ENCODE measurements around the gene DAW1.

DAW1 gene

DNA sequence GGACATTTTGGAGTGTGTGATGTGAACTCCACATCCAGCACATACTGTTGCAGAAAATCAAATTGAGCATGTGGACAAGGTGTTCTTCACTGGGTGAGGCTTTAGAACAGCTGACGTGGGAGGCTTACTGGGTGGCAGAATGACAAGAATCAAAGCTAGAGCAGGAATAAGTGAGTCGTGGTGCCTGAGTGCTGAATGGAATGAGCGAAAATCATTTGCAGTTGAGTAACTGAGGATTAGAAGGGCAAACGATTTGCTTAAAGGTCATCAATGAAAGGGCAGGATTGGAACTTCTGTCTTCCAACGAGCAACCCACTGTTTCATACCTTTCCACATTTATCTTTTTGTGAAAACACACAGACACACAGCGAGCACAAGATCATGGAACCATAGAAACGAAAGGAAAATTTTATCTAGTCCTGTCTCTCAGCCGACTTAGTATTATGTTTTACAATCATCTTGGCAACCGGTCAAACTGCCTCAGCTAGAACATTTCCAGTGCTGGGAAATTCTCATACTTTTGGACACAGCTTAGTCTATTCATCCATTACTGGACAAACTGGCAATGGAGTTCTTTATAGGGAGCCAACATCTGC lies 7.2 kb upstream of the DAW1 start:
- no peak for DNase-seq (ENCODE audit: low read depth, low spot score)
- ChIA-PET CTCF (interaction anchor here (0.9 to 2.4 kb wide), 2 partner anchors 9 to 10 kb away, joined by 3 to 19 read pairs; no protein-coding TSS in a partner anchor), POLR2A (no interaction called here)
- TF ChIP-seq, protein P1, sequence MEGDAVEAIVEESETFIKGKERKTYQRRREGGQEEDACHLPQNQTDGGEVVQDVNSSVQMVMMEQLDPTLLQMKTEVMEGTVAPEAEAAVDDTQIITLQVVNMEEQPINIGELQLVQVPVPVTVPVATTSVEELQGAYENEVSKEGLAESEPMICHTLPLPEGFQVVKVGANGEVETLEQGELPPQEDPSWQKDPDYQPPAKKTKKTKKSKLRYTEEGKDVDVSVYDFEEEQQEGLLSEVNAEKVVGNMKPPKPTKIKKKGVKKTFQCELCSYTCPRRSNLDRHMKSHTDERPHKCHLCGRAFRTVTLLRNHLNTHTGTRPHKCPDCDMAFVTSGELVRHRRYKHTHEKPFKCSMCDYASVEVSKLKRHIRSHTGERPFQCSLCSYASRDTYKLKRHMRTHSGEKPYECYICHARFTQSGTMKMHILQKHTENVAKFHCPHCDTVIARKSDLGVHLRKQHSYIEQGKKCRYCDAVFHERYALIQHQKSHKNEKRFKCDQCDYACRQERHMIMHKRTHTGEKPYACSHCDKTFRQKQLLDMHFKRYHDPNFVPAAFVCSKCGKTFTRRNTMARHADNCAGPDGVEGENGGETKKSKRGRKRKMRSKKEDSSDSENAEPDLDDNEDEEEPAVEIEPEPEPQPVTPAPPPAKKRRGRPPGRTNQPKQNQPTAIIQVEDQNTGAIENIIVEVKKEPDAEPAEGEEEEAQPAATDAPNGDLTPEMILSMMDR (IDR thresholded peaks at IDR 0.05; ENCODE audit: insufficient read depth, low read length, missing control alignments): no peak
- H3K4me3 ChIP-seq (ENCODE audit: low read depth, low read length): no peak overlapping the region

DNA sequence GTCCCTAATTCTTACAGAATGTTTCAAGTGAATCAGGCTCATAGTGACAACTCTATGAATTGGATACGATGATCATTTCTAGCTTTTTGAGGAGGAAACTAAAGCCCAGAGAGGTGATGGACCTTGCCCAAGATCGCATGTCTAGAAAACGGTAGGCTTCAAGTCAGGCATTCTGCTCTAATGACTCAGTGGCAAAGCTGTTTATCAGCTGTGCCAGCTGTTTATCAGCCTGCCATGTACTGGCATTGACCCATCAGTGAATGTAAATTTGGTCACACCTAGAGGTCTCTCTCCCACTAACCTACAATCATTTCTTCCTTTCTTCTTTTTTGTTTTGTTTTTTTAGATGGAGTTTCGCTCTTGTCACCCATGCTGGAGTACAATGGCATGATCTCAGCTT lies 6.1 kb upstream of the DAW1 start:
- CTCF ChIA-PET: no interaction called here
- POLR2A ChIA-PET: interaction anchor here (0.8 kb wide), 1 partner anchor 22 kb away, joined by 3 read pairs; no protein-coding TSS in a partner anchor

DNA sequence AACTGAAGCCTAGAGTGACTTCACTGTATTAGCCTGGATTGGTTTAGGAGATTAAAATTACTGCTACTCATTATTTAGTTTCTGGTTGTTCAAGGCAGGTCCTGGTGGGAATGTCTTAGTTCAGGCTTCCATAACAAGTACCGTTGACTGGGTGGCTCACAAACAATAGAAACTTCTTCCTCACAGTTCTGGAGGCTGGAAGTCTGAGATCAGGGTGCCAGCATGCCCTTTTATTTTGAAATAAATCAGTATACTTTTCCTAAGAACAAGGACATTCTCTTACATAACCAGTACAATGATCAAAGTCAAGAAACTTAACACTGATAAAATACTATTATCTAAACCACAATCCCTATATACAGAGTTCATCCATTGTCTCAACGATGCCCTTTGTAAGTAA lies 4.0 kb upstream of the DAW1 start:
- TF ChIP-seq, protein P1 (IDR thresholded peaks at IDR 0.05; ENCODE audit: insufficient read depth, low read length, missing control alignments): no peak
- POLR2A ChIA-PET: no interaction called here
- CTCF ChIA-PET: no interaction called here

More for the DNA sequence above, 6.1 kb upstream of the DAW1 start:
- no peak for DNase-seq (ENCODE audit: low read depth, low spot score)
- H3K4me3 ChIP-seq (ENCODE audit: low read depth, low read length): no peak overlapping the region
- TF ChIP-seq, protein P1 (IDR thresholded peaks at IDR 0.05; ENCODE audit: insufficient read depth, low read length, missing control alignments): no peak

DNA sequence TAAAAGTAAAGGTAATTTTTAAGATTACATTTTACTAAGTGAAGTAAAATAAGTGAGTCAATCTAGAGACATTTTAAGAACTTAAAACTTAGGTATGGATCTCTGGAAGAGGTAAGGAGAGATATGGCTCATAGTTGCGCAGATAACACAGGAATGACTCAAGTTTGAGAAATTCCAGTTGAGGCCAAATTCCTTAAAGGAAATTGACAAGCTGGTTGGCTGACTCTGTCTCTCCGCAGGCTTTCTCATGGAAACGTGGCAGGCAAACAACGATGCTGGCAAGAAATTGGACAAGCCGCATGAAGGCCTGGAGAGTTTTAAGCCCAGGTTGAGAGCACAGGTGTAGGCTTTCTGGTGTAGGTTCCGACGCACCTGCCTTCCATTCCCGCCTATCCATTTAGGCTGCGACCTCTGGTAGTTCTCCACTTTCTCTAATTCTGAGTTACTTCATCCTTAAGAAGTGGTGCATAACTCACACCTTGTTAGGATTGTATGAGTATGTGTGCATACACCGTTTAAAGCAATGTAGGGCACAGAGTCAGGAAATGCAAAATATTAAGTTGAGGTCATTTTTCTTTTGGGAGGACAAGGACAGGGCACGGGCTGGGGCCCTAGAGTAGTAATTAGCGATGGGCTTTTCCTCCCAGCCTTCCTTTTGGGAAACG lies 589 bp upstream of the DAW1 start:
- DNase-seq (ENCODE audit: low read depth, low spot score): peak; percentile 45
- ChIA-PET CTCF (interaction anchor here (0.9 to 6.3 kb wide), 4 partner anchors 9 to 213 kb away, joined by 3 to 40 read pairs (median 18); no protein-coding TSS in a partner anchor), POLR2A (interaction anchor here (1.2 kb wide), 1 partner anchor 8 kb away, joined by 3 read pairs; no protein-coding TSS in a partner anchor)
- TF ChIP-seq, protein P1 (IDR thresholded peaks at IDR 0.05; ENCODE audit: insufficient read depth, low read length, missing control alignments): no peak
- peak overlapping the region; percentile 46 for H3K4me3 ChIP-seq (ENCODE audit: low read depth, low read length)

More for the DNA sequence above, 4.0 kb upstream of the DAW1 start:
- no peak overlapping the region for H3K4me3 ChIP-seq (ENCODE audit: low read depth, low read length)
- no peak for DNase-seq (ENCODE audit: low read depth, low spot score)

DNA sequence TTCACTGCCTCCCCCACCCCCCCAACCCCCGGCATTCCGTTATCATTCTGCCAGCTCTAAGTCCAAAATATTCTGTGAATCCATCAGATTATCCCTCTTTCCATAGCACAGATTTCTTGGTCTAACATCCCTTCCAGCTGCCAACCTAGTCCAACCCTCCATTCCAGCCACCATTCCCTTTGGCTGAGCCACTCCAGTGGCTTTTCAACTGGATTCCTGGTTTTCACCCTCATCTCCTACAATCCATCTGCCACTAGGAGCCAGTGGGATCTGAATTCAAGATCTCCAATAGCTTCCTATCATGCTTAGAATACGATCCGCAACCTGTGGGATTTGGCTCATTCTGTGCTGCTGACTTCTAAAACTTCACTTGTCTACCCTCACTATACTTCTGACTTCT lies 1.2 kb downstream of the DAW1 start:
- no peak overlapping the region for H3K4me3 ChIP-seq (ENCODE audit: low read depth, low read length)
- POLR2A ChIA-PET: no interaction called here
- CTCF ChIA-PET: interaction anchor here (0.8 to 6.3 kb wide), 7 partner anchors 8 to 214 kb away, joined by 3 to 40 read pairs (median 3); no protein-coding TSS in a partner anchor
- no peak for DNase-seq (ENCODE audit: low read depth, low spot score)
- TF ChIP-seq, protein P1 (IDR thresholded peaks at IDR 0.05; ENCODE audit: insufficient read depth, low read length, missing control alignments): no peak

DNA sequence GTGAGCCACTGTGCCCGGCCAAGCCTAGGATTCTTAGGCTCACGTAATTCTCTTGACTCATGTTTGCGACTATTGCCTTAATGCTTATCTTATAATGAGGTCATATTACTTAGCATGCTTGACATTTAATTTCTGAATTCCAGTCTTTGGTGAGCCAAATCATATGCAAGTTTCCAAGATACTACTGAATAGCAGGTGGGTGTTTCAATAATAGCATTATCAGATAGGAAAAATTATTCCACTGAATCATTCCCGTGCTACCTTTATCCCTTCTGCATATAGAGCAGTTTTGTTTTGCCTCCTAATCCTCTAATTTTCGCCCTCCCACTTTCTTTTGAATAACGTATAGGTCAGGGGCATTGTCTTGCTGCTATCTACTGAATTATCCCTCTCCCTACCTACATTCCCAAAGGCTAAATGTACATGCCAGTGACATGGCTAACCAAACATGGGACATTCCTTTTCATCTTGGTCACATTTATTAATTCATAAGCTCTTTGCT lies 4.9 kb downstream of the DAW1 start:
- POLR2A ChIA-PET: no interaction called here
- no peak for DNase-seq (ENCODE audit: low read depth, low spot score)
- TF ChIP-seq, protein P1 (IDR thresholded peaks at IDR 0.05; ENCODE audit: insufficient read depth, low read length, missing control alignments): no peak
- CTCF ChIA-PET: interaction anchor here (1.4 to 5.5 kb wide), 2 partner anchors 9 to 14 kb away, joined by 3 to 55 read pairs; no protein-coding TSS in a partner anchor
- no peak overlapping the region for H3K4me3 ChIP-seq (ENCODE audit: low read depth, low read length)
